DMS 273 (cell line): ENCODE data around the gene NXPH2.

Source experiments
- DNase-seq: peaks from one replicate; lab custom pipeline; 2025; ENCODE audit not compliant: unreplicated experiment; lab: John Stamatoyannopoulos, UW

NXPH2 gene

DNA sequence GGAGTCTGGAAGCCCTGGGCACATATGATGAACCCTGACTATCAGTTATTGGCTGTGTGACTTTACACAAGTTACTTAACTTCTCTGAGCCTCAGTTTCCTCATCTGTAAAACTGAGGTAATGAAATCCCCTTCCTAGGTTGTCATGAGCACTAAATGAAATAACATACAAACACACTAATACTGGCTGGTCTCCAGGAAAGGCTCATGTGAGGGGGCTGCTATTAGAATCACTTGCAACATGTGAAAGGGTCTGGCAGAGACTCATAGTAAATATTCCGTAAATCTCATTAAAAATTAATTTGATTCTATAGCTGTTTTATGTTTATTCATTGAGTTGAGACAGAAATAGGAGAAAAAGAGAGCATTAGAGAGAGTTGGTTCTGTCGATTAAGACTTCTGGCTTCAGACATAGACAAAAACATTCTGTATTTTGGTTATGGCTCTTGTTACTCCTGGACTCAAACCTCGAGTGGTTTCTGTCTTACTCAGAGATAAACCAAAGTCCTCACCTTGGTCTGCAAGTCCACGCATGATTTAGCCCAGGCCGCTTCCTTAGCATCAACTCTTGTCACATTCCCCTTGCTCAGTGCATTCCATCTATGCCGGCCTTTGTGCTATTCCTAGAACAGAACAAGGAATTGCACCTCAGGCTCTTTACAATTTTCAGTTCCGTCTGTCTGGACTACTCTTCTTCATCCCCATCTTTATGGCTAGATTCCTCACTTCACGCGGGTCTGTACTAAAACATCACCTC is 139.1 kb downstream of the NXPH2 start:
- no peak for DNase-seq

GRCh38 chr2:138637686-138638085 is 142.5 kb downstream of the NXPH2 start:
- no peak for DNase-seq

DNA sequence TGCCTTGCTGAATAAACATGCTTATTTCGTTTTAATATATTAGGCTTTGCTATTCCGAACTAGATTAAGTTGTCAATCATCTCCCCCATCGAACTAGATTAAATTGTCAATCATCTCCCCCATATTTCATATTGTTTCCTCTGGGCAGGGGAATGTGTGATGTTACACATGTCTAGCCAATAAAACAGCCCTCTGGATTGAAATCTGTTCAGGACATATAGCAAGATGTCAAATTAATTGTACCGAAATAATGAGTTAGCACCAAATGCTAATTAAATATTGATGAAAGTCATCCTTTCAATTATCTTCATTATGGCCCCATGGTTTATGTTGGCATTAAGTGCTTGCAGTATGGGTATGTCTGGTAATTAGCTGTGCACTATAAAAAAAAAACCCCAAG is 143.1 kb downstream of the NXPH2 start:
- no peak for DNase-seq

GRCh38 chr2:138633049-138633448 is 147.1 kb downstream of the NXPH2 start:
- DNase-seq = no peak

DNA sequence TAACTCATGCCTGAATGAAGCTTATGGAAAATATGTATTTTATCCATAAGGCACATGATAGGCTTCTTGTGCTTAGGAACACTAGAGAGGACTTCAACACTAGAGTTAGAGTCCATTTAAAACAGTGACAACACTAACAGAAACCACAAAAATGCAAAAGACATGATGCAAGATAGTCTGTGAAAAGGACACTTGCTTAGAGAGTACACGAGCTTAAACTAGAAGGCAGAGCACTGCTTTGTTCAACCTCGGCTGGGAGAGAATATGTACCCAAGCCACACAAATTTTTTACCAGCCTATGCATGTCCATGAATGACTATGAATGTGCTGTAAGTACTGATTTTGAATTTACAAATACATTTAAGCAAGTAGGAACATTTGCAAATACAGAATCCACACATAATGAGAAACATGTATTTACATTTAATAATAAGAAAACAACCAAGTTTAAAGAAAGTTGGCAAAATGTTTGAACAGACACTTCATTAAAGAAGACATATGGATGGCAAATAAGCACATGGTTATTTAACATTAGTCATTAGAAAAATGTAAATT is 148.0 kb downstream of the NXPH2 start:
- DNase-seq = no peak

- peak; percentile 11 for DNase-seq
Measured at GRCh38 chr2:138630164-138630563, 150.0 kb downstream of the NXPH2 start.

DNA sequence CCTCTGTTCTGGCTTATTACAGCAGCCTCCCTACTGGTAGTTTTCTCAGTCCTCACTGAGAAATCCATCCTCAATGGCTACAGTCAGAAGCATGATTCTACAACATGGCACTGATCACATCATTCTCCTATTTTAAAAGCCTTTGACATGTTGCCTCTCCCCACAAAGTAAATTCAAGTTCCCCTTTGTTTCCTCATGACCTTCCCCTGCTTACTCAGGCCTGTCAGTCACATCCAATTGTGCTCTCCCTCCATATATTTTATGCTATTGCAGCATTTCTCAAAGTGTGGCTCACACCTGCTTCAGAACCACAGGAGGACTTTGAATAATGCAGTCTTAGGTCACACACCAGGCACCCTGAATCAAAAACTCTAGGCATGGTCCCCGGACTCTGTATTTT is 154.0 kb downstream of the NXPH2 start:
- no peak for DNase-seq

DNA sequence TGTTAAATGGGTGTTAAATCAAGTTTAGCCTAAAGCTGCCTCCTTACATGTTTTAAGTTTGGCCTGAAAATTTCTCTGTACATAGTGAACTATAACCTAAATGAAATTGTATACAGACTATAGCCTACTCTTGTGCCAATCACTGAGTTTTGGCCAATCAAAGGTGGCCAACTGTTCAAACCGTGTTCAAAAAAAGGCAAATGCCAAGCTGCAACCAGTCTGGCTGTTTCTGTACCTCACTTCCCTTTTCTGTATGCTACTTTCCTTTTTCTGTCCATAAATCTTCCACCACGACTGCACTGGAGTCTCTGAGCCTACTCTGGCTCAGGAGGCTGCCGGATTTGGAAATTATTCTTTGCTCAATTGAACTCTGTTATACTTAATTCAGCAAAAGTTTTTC is 157.6 kb downstream of the NXPH2 start:
- no peak for DNase-seq

- DNase-seq = no peak
Measured at GRCh38 chr2:138621139-138621538, 159.1 kb downstream of the NXPH2 start.

DNA sequence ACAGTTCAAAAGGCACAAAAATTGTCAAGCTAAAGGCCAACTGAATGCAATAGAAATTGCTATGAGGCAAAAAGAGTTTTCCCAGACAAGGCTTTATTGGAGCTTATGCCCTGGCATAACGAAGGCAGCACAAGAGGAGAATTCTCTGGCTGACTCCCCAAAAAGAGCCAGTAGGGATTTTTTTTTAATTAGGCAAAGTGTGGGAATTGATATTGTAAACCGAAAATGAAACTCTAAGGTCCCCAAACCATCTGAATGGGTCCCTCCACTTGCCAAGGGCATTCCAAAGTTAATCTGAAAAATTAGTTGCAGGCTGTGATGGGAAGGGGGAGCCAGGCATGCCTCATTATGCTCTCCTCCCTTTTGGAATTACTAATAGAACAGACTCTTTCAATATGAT is 159.8 kb downstream of the NXPH2 start:
- no peak for DNase-seq
